Caco-2 (cell line): ENCODE data around the gene P3R3URF. TPM values are rescaled to one million over a fixed set of nuclear protein-coding genes. Genes with fewer than 3 reads are reported as not detected.
A peak's percentile ranks its signal among the peaks of the same experiment; 100 is the strongest.

Experiments used
- BruUV-seq: library from RNA; stranded (reverse); fragments of 400-500 nt; replicated peaks from 2 replicates; lab custom pipeline; 2021; lab: Mats Ljungman, UMichigan
- CTCF ChIA-PET: fragments of 300-600 bp; sonication (Branson Sonifier 250); formaldehyde crosslinking; loops from one replicate; lab custom pipeline; 2022; ENCODE audit warnings: antibody characterized with exemption; lab: Charles Lee
- POLR2A ChIA-PET: fragments of 300-600 bp; sonication (Branson Sonifier 250); formaldehyde crosslinking; loops from one replicate; lab custom pipeline; 2022; ENCODE audit warnings: antibody characterized with exemption; lab: Charles Lee
- DNase-seq, 2 experiments: peaks; one replicate each; pipeline versions ENCODE4 v3.0.0 to v3.0.0-alpha.2; 2020 to 2022
- H3K27me3 ChIP-seq: replicated peaks from 2 replicates; pipeline ENCODE4 v1.6.0; 2011; ENCODE audit warnings: low read length; ENCODE audit not compliant: control insufficient read depth, insufficient read depth
- H3K36me3 ChIP-seq: 2 replicates; pipeline ENCODE4 v1.5.1; 2011; ENCODE audit warnings: low read length; ENCODE audit not compliant: control insufficient read depth, insufficient read depth
- H3K4me1 ChIP-seq: fragments of 250-450 bp; sonication (Bioruptor Pico); 2 replicates; pipeline ENCODE4 v1.5.1; 2020; ENCODE audit warnings: mild to moderate bottlenecking
- H3K4me3 ChIP-seq: 2 replicates; pipeline ENCODE4 v1.5.1; 2011; ENCODE audit warnings: low read depth, mild to moderate bottlenecking, control low read depth, low read length
- H3K9me3 ChIP-seq: fragments of 250-450 bp; sonication (Bioruptor Pico); 2 replicates; pipeline ENCODE4 v1.5.1; 2020; ENCODE audit warnings: mild to moderate bottlenecking, moderate library complexity
- H3K27ac Mint-ChIP-seq: one replicate; pipeline ENCODE4 v1.8.0; 2022; ENCODE audit warnings: mixed read lengths; ENCODE audit not compliant: unreplicated experiment
- H3K27me3 Mint-ChIP-seq: one replicate; pipeline ENCODE4 v1.8.0; 2022; ENCODE audit warnings: mixed read lengths; ENCODE audit not compliant: insufficient read depth, unreplicated experiment
- H3K36me3 Mint-ChIP-seq: one replicate; pipeline ENCODE4 v1.8.0; 2022; ENCODE audit warnings: mild to moderate bottlenecking, mixed read lengths; ENCODE audit not compliant: insufficient read depth, unreplicated experiment
- H3K4me1 Mint-ChIP-seq: one replicate; pipeline ENCODE4 v1.8.0; 2022; ENCODE audit warnings: low read depth, mixed read lengths; ENCODE audit not compliant: unreplicated experiment
- H3K4me3 Mint-ChIP-seq: one replicate; pipeline ENCODE4 v1.8.0; 2022; ENCODE audit warnings: mild to moderate bottlenecking, moderate library complexity, mixed read lengths; ENCODE audit not compliant: unreplicated experiment
- H3K9me3 Mint-ChIP-seq: one replicate; pipeline ENCODE4 v1.8.0; 2022; ENCODE audit warnings: mixed read lengths; ENCODE audit not compliant: unreplicated experiment
- CTCF ChIP-seq, 2 experiments: fragments of 200-600 bp in 1 of 2; IDR thresholded peaks; 1 replicate in 1 of 2; 2 replicates in 1 of 2; pipeline versions ENCODE4 v1.5.1 to v1.8.0; 2011 to 2022; ENCODE audit warnings: antibody characterized with exemption in 1 of 2, control low read depth in 1 of 2, inconsistent platforms in 1 of 2, low read depth in 1 of 2, low read length in 1 of 2, mild to moderate bottlenecking in 1 of 2, moderate library complexity in 1 of 2; ENCODE audit not compliant: insufficient read depth in 1 of 2, severe bottlenecking in 1 of 2, unreplicated experiment in 1 of 2
- intact Hi-C: fragments of 100-400 bp; cut with micrococcal nuclease; formaldehyde crosslinking; loops from one replicate; pipeline ENCODE4 v1.10.0; 2022; ENCODE audit not compliant: unreplicated experiment
- total RNA-seq: library from RNA; stranded (reverse); gene quantifications from 2 replicates; pipeline ENCODE4 v1.2.3, GENCODE V29; 2022

The P3R3URF gene
- total RNA-seq, 1 experiment from 2014 or later, result not detected

- Histone ChIP-seq H3K4me3 (no peak overlapping the region), H3K4me1 (peaks cover 10% of the 10 kb centered on the region), H3K36me3 (no peaks in the 10 kb centered on the region), H3K27me3 (no peaks in the 10 kb centered on the region), H3K9me3 (no peaks in the 10 kb centered on the region)
- Mint-ChIP-seq H3K4me3 (no peak overlapping the region), H3K9me3 (no peaks in the 10 kb centered on the region), H3K27ac (no peak overlapping the region), H3K36me3 (no peaks in the 10 kb centered on the region), H3K27me3 (no peaks in the 10 kb centered on the region), H3K4me1 (no peaks in the 10 kb centered on the region)
- ChIA-PET POLR2A (no interaction called here), CTCF (interaction anchor here (0.6 to 0.9 kb wide), 3 partner anchors 44 to 295 kb away, joined by 3 to 5 read pairs (median 3); no protein-coding TSS in a partner anchor)
- BruUV-seq, result no TSS peak
- DNase-seq, result peak; percentile 79 to 81
- peak; percentile 84 to 89 for TF ChIP-seq CTCF (IDR thresholded peaks at IDR 0.05; ENCODE audit: insufficient read depth in 1 of 2, low read depth in 1 of 2, low read length in 1 of 2, severe bottlenecking in 1 of 2, unreplicated experiment in 1 of 2)
- intact Hi-C loops, result loop anchor here (1.0 kb wide), 2 partner anchors 44 to 142 kb away; no protein-coding TSS in a partner anchor
Observed at GRCh38 chr1:46179138-46180081, 3.1 kb upstream of the P3R3URF start.

- peaks cover 10% of the 10 kb centered on the region; the same call in 1 of the 2 replicates for H3K4me1 ChIP-seq
- TF ChIP-seq CTCF (IDR thresholded peaks at IDR 0.05; ENCODE audit: insufficient read depth in 1 of 2, low read depth in 1 of 2, low read length in 1 of 2, severe bottlenecking in 1 of 2, unreplicated experiment in 1 of 2), result no peak
- H3K36me3 ChIP-seq, result no peaks in the 10 kb centered on the region
- H3K9me3 ChIP-seq, result no peaks in the 10 kb centered on the region
- CTCF ChIA-PET, result no interaction called here
- Mint-ChIP-seq H3K4me1 (peaks cover 5% of the 10 kb centered on the region), H3K9me3 (no peaks in the 10 kb centered on the region), H3K27ac (no peak overlapping the region), H3K36me3 (no peaks in the 10 kb centered on the region), H3K4me3 (no peak overlapping the region), H3K27me3 (no peaks in the 10 kb centered on the region)
- H3K4me3 ChIP-seq, result no peak overlapping the region
- no TSS peak for BruUV-seq
- intact Hi-C loops, result no loop called here
- H3K27me3 ChIP-seq, result no peaks in the 10 kb centered on the region
- DNase-seq, result no peak
- POLR2A ChIA-PET, result no interaction called here
Observed at GRCh38 chr1:46175243-46175642, 1.0 kb downstream of the P3R3URF start.

GRCh38 chr1:46174448-46175231 lies 1.6 kb downstream of the P3R3URF start, which contains the start of gene TSPAN1:
Gene TSPAN1, plus strand, starts transcription at chr1:46175087. Its CDS starts 6,021 bp downstream, at chr1:46181108.
- no peak within 1 kb of the TSS for H3K27ac Mint-ChIP-seq
- no peak for DNase-seq
- H3K4me1 ChIP-seq, result peaks cover 10% of the 10 kb centered on the region; the same call in 1 of the 2 replicates
- POLR2A ChIA-PET, result no interaction called here
- H3K9me3 Mint-ChIP-seq, result no peaks in the 10 kb centered on the region
- H3K27me3 ChIP-seq, result no peaks in the 10 kb centered on the region
- H3K9me3 ChIP-seq, result no peaks in the 10 kb centered on the region
- CTCF ChIA-PET, result no interaction called here
- no peak within 1 kb of the TSS for H3K4me3 ChIP-seq
- H3K36me3 ChIP-seq, result no peaks in the 10 kb centered on the region
- intact Hi-C loops, result no loop called here
- no peaks in the 10 kb centered on the region for H3K36me3 Mint-ChIP-seq
- no peak within 1 kb of the TSS for H3K4me3 Mint-ChIP-seq
- BruUV-seq, result no TSS peak
- no peak for TF ChIP-seq CTCF (IDR thresholded peaks at IDR 0.05; ENCODE audit: insufficient read depth in 1 of 2, low read depth in 1 of 2, low read length in 1 of 2, severe bottlenecking in 1 of 2, unreplicated experiment in 1 of 2)
- peaks cover 5% of the 10 kb centered on the region for H3K4me1 Mint-ChIP-seq
- no peaks in the 10 kb centered on the region for H3K27me3 Mint-ChIP-seq
